Activated gamma-delta T cell treated with anti-CD3 and anti-CD28 coated beads, Interleukin-2, amount 50 U/mL, for 16 hours (primary cell): ENCODE results near the gene SPECC1L.
A peak's percentile ranks its signal among the peaks of the same experiment; 100 is the strongest.
"Not testable (repeated sequence)": the region's sequence is repeated elsewhere in the genome, so short reads cannot be mapped to it uniquely, and the experiment has no call there.

Experiments
- DNase-seq: peaks from one replicate; pipeline ENCODE4 v3.0.0-alpha.2; 2020; ENCODE audit warnings: low read depth

Gene SPECC1L

DNA sequence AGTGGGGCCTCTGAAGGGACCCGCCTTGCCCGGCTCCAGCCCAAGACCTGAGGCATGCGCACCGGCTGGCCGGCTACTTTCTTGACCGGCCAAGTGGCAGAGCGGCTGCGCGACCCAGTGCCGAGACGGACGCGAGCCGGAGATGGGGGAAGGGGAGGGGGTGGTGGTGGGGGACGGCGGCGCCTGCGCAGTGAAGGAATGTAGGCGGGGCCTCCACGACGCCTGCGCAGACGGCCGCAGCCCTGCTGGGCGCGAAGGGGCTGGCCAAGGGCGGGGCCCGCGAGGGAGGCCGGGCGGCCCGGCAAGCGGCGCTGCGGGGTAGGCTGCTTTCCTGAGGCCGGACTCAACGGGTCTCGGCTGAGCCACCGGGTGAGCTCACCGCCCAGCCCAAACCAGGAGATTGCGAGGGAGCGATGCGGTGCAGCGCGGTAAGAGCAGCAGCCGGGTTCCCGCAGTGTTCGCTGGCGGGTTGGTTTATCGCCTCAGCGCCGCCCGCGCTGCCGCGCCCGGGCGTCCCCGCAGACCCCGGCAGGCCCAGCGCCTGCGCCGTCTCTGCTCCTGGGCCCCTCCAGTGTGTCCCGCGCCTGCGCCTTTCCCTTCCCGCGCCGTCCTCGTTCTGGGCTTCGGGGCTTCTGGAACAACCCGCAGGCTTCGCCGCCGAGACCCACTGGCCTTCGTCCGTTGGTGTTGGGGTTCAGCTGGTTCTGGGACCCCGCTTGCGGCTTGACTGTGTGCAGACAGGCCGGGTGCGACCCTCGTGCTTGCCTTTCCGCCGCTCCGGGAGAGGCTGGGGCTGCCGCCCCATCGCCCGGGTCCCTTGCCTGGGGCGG lies at the start of gene SPECC1L:
TSS of gene SPECC1L (plus strand) at position 276 of the 830 bp plus-strand sequence. CDS start 31,401 bp downstream, outside the sequence.
- peak; percentile 80 for DNase-seq

GRCh38 chr22:24224468-24224867 lies 46.2 kb upstream of the SPECC1L start:
- DNase-seq = no peak

DNA sequence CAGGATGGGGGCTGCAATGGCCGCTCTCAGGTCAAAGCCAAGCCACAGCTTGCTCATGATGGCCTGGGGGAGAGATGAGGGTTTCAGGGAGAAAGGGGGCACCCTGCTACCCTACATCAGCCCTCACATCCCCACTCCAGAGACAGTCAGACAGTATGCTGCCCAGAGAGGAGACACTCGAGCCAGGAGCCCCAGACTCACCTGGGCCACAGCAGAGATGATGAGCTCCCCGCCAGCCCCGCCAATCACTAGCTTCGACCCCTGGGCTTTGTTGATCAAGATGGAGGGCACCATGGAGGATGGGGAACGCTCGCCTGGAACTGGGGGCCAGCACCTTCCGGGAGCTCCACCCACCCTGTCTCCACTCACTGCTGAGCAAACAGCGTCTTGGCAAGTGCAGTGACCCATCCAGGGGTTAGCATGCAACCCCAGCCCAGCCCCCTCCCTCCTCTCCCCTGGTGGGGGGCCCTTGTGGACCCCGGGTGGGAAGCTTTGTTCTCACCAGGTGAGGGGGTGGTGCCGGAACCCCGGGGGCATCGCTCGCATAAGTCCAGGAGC lies 45.5 kb upstream of the SPECC1L start:
- DNase-seq = no peak

DNA sequence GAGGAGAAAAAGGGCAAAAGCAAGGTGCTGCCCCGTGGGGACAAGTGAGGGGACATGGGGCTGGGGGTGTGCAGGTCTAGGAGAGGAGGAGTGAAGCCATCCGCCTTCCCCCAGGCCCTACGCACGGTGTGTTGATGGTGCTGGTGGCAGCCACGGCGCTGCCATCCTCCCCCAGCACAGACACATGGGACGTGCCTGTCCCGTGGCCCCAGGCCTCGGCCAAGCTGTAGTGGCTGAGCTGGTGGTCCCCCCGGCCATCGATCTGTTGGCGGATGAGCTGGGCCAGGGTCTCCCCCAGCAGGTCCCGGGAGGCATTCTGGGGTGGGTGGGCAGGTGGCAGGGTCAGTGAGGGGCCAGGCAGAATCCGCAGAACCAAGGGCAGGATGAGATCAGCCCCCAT lies 44.7 kb upstream of the SPECC1L start:
- no peak for DNase-seq

- DNase-seq = peak; percentile 54
Measured at GRCh38 chr22:24230911-24231656, 39.5 kb upstream of the SPECC1L start.

DNA sequence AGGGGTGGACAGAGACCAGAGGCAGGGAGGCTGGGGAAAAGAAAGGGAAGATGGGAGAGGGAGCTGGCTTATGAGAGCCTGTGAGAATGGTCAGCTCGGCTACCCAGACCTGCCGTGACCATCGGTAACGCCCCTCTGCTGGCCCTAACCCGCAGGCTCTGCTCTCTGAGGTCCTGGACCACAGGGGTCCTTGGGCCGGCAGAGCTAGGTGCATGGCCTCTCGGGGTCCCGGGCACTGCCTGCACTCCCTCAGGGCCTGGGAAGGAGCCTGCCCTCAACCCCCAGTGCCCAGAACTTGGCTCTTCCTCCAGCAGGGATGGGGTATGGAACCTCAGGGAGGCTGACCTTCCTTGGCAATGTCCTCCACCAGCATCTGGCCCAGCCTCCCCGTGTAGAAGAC lies 38.9 kb upstream of the SPECC1L start:
- no peak for DNase-seq

DNA sequence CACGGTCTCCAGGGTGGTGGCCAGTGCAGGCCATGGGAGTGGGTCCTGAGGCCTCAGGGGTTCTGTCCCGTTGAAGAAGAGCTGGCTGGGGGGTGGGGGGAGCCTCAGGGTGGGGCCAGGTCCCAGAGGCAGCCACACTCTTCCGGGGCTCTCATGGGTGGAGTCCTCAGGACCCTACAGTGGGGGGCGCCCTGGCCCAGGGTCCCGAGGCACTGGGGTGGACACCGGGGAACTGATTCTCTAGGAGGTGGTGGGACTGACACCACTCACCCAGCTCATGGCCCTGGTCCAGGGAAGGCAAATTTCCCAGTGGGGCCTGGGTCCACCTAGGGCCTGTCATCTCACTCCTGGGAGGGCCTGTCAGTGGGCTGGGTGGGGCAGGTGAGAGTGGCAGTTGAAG lies 38.5 kb upstream of the SPECC1L start:
- no peak for DNase-seq

DNA sequence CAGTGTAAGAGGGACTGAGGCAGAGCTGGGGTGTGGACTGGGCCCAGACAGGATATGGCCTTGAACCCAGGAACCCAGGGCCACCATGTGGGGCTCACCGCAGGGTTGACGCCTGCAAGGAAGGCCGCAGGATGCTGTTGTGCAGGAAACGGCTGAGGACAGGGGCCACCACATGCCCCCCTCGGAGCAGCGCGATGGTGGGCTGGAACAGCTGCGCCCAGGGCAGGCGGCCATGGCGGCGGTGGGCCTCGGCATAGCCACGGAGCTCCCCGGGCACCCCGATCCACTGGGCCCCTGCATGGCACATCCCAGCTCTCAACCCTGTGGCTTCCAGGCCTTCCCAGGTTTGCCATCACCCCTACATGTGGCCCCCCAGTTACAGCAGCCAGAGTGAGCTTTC lies 37.9 kb upstream of the SPECC1L start:
- DNase-seq = no peak

GRCh38 chr22:24233235-24233634 lies 37.4 kb upstream of the SPECC1L start:
- DNase-seq = no peak

- DNase-seq = no peak
Measured at GRCh38 chr22:24233816-24234215, 36.8 kb upstream of the SPECC1L start.

- DNase-seq = no peak
Measured at GRCh38 chr22:24235315-24235714, 35.3 kb upstream of the SPECC1L start.

DNA sequence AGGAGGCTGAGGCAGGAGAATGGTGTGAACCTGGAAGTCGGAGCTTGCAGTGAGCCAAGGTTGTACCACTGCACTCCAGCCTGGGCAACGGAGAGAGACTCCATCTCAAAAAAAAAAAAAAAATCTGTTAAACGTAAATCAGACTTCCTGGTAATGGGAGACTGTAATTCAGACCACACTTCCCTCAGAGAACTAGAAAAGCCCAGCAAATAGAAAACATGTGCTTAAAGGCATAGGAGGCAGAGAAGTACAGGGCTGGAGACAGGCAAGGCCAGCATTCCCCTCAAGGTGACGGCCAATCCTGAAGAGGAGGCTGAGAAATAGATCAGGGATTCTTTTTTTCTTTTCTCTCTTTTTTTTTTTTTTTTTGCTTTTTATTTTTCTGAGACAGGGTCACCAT lies 34.0 kb upstream of the SPECC1L start:
- no peak for DNase-seq

DNA sequence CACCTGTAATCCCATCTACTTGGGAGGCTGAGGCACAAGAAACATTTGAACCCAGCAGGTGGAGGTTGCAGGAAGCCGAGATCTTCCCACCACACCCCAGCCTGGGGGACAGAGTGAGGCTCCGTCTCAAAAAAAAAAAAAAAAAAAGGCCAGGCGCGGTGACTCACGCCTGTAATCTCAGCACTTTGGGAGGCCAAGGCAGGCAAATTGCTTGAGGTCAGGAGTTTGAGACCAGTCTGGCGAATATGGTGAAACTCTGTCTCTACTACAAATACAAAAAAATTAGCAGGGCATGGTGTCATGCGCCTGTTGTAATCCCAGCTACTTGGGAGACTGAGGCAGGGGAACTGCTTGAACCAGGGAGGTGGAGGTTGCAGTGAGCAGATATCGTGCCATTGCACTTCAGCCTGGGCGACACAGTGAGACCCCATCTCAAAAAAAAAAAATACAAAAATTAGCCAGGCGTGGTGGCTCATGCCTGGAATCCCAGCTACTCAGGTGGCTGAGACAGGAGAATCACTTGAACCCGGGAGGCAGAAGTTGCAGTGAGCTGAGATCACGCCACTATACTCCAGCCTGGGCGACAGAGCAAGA lies 32.4 kb upstream of the SPECC1L start:
- not testable (repeated sequence) for DNase-seq

- DNase-seq = no peak
Measured at GRCh38 chr22:24240381-24240780, 30.2 kb upstream of the SPECC1L start.

DNA sequence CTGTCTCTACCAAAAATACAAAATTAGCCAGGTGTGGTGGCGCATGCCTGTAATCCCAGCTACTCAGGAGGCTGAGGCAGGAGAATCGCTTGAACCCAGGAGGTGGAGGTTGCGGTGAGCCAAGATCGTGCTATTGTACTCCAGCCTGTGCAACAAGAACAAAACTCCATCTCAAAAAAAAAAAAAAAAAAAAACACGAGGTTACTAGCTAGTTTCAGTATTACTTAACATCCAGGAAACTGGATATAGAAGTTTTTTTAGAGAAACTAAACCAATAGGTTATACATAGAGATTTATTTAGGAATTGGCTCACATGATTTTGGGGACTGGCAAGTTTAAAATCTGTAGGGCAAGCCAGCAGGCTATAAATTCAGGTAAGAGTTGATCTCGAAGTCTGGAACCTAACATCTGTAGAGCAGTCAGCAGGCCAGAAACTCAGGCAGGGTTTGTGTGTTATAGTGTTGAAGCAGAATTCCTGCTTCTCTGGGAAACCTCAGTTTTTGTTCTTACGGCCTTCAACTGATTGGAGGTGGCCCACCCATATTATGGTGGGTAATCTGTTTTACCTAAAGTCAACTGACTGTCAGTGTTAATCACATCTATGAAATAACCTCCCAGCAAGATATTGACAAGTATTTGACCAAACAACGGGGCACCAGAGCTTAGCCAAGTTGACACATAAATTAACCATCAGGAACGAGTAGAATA lies 29.5 kb upstream of the SPECC1L start:
- not testable (repeated sequence) for DNase-seq

DNA sequence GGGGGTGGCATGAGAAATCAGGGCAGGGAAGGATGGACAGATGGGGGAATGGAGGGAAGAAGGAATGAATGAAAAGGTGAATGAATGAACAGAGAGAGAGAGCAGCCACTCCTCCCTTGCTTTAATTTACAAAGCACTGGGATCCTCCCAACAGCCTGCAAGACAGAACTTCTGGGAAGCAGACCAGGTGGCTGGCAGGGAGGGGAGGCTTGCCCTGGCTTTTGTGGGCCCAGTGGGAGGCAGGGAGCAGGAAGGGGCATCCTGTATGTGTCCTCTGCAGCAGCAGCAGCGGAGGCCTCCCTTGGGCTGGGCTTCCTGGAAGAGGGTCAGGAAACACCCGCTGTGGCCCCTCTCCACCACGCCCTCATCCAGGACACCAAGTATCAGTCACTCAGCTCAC lies 27.2 kb upstream of the SPECC1L start:
- DNase-seq = not testable (repeated sequence)

DNA sequence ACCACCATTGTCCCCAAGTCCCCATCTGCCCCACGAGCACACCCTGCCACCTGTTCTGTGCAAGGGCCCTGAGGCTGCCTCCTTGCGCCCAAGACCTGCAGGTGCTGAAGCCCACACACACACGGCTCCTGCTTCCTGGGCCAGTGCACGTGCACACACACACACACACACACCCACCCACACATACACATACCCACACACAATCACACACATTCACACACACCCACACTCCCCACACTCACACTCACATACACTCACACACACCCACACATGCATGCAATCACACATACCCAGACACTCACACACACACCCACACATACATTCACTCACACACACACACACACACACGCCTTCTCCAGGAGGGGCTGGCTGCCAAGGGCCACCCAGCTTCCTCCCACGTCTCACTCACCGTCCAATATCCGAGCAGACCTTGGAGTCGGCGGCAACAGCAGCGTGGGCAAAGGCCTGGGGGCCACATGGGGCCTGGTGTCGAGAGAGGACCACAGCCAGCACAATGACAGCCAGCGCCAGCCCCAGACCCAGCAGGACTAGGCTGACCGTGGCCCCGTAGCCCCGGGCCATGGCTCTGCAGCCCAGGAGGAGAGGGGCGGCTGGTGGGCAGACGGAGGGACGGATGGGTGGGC lies 26.4 kb upstream of the SPECC1L start:
- DNase-seq = no peak

GRCh38 chr22:24245030-24245431 lies 25.6 kb upstream of the SPECC1L start, which contains the start of gene GGT5:
Gene GGT5, minus strand, starts transcription at chr22:24245082. Its CDS starts 357 bp downstream, at chr22:24244725.
- not testable (repeated sequence) for DNase-seq

DNA sequence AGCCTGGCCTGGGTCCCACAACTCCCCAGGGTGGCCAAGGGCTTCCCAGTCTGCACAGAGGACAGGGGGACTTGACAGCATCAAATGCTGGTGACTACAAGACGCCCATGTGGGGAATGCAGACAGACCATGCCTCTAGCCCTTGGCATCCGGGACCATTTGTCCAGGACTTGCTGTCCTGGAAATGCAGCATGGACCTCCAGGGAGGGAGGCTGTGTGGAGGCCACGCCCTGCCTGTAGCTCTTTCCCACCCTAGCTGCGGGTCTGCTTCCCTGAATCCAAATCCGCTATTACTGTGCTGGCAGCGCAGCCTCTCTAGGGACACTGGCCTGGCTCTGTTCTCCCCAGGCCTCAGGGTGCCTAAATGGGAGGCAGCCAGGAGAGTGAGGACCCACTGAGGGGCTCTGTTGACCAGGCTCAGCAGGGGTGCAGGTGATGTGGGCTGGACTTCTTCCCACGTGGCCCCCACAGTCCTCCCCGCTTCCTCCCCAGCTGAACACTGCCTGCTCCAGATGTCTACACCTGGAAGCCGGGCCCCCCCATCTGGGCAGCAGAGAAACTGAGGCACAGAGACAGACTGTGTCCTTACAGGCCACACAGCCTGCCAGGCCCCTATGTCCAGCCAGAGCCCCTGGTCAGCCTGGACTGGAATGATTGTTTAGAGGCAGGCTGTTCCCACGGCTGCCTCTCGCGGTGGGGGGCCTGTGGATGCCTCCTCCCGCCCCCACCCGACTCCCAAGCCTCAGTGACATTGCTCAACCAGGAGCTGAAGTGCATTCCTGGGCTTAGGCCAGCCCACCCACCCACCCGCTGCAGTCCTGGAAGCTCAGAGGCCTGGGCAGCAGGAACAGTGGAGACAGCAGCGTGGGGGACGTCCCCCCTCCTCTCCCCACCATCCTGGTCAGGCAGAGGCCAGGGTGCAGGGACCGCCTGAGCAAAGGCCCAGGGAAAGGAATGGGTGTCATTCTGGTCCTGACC lies 24.8 kb upstream of the SPECC1L start:
- DNase-seq = not testable (repeated sequence)

GRCh38 chr22:24247011-24247507 lies 23.6 kb upstream of the SPECC1L start:
- DNase-seq = no peak
